HCT116 (cell line): Measurements from ENCODE around the gene SEMA4D. TPM values are rescaled to one million over a fixed set of nuclear protein-coding genes. Genes with fewer than 3 reads are reported as not detected.

ENCODE experiments used
- ATAC-seq: fragments of 200-7000 bp; cut with Tn5 transposase; 2 replicates; pipeline ENCODE4 v1.9.1; 2020; ENCODE audit warnings: mild to moderate bottlenecking, moderate library complexity
- BruUV-seq: library from RNA; stranded (reverse); fragments of 400-500 nt; replicated peaks from 2 replicates; lab custom pipeline; 2021; lab: Mats Ljungman, UMichigan
- CTCF ChIA-PET: fragments of 300-600 bp; sonication (Branson Sonifier 250); formaldehyde crosslinking; loops from one replicate; lab custom pipeline; 2021; ENCODE audit warnings: antibody characterized with exemption; lab: Charles Lee
- POLR2A ChIA-PET: fragments of 300-600, 350-600 bp; sonication (Branson Sonifier 250); formaldehyde crosslinking; loops from one replicate; lab custom pipeline; 2021; ENCODE audit warnings: antibody characterized with exemption; lab: Charles Lee
- RAD21 ChIA-PET, 2 experiments: fragments of 300-600 bp; sonication (Branson Sonifier 250); formaldehyde crosslinking; loops; one replicate each; lab custom pipeline; 2023; ENCODE audit warnings: low total read pairs in 2 of 2; ENCODE audit not compliant: uncharacterized antibody in 2 of 2, unreplicated experiment in 2 of 2, low non-redundant PET in 1 of 2; lab: Charles Lee
- DNase-seq: peaks from one replicate; pipeline ENCODE4 v3.0.0-alpha.2; 2010; ENCODE audit warnings: low read depth, low spot score
- H2AFZ ChIP-seq: fragments of 200-600 bp; shearing (Covaris generic), sonication (generic); 2 replicates; pipeline ENCODE4 v1.6.1; 2017; ENCODE audit warnings: low read depth, mixed run types, mixed read lengths, antibody characterized with exemption, low read length; ENCODE audit not compliant: poor library complexity, severe bottlenecking
- H3K27ac ChIP-seq: 2 replicates; pipeline ENCODE4 v1.5.1; 2012; ENCODE audit warnings: low read depth, low read length
- H3K27me3 ChIP-seq: fragments of 200-600 bp; sonication (generic); 2 replicates; pipeline ENCODE4 v1.6.1; 2016; ENCODE audit warnings: mixed run types, low read length, mixed read lengths; ENCODE audit not compliant: insufficient read depth
- H3K36me3 ChIP-seq, 2 experiments: fragments of 200-500 bp in 1 of 2; fragments of 200-600 bp in 1 of 2; sonication (Bioruptor generic) in 1 of 2; sonication (generic) in 1 of 2; 2 replicates each; pipeline versions ENCODE4 v1.5.1 to v1.6.1; 2014 to 2016; ENCODE audit warnings: low read length in 2 of 2, inconsistent platforms in 1 of 2, mixed read lengths in 1 of 2, mixed run types in 1 of 2; ENCODE audit not compliant: insufficient read depth in 2 of 2, control insufficient read depth in 1 of 2
- H3K4me1 ChIP-seq, 2 experiments: fragments of 200-600 bp in 1 of 2; sonication (generic) in 1 of 2; 2 replicates each; pipeline versions ENCODE4 v1.5.1 to v1.6.1; 2012 to 2017; ENCODE audit warnings: low read length in 2 of 2, inconsistent platforms in 1 of 2, mild to moderate bottlenecking in 1 of 2, mixed read lengths in 1 of 2, mixed run types in 1 of 2, moderate library complexity in 1 of 2; ENCODE audit not compliant: insufficient read depth in 2 of 2, control insufficient read depth in 1 of 2
- H3K4me2 ChIP-seq: fragments of 200-600 bp; sonication (generic); 2 replicates; pipeline ENCODE4 v1.6.1; 2017; ENCODE audit warnings: mixed run types, low read length, mixed read lengths
- H3K4me3 ChIP-seq, 2 experiments: fragments of 200-600 bp in 1 of 2; sonication (generic) in 1 of 2; replicated peaks in 1 of 2; 2 replicates each; pipeline ENCODE4 v1.5.1; 2011 to 2016; ENCODE audit warnings: low read length in 2 of 2, control low read depth in 1 of 2, low read depth in 1 of 2, mild to moderate bottlenecking in 1 of 2, mixed read lengths in 1 of 2, mixed run types in 1 of 2
- H3K79me2 ChIP-seq: fragments of 200-600 bp; sonication (generic); 2 replicates; pipeline ENCODE4 v1.6.1; 2017; ENCODE audit warnings: mild to moderate bottlenecking, mixed run types, low read length, moderate library complexity, mixed read lengths; ENCODE audit not compliant: insufficient read depth
- H3K9ac ChIP-seq: fragments of 200-600 bp; sonication (generic); 2 replicates; pipeline ENCODE4 v1.6.1; 2016; ENCODE audit warnings: low read length, mixed read lengths
- H3K9me2 ChIP-seq: fragments of 200-600 bp; sonication (generic), shearing (Covaris generic); 2 replicates; pipeline ENCODE4 v1.6.1; 2017; ENCODE audit warnings: mixed run types, mild to moderate bottlenecking, moderate library complexity; ENCODE audit not compliant: insufficient read depth
- H3K9me3 ChIP-seq, 2 experiments: fragments of 200-500 bp in 1 of 2; fragments of 200-600 bp in 1 of 2; sonication (Bioruptor generic) in 1 of 2; sonication (generic) in 1 of 2; 2 replicates each; pipeline ENCODE4 v1.6.1; 2014 to 2017; ENCODE audit warnings: low read length in 2 of 2, mixed read lengths in 2 of 2, inconsistent platforms in 1 of 2, low read depth in 1 of 2, mild to moderate bottlenecking in 1 of 2, mixed run types in 1 of 2, moderate library complexity in 1 of 2; ENCODE audit not compliant: control insufficient read depth in 1 of 2, insufficient read depth in 1 of 2
- H4K20me1 ChIP-seq: fragments of 200-600 bp; sonication (generic), shearing (Covaris generic); 2 replicates; pipeline ENCODE4 v1.6.1; 2017; ENCODE audit warnings: mixed run types, mild to moderate bottlenecking, moderate library complexity; ENCODE audit not compliant: insufficient read depth
- CBX3 ChIP-seq: IDR thresholded peaks from 2 replicates; pipeline ENCODE4 v1.6.1; 2012; ENCODE audit warnings: low read depth
- CEBPB ChIP-seq: IDR thresholded peaks from 2 replicates; pipeline ENCODE4 v1.6.1; 2012; ENCODE audit warnings: low read depth
- ELF1 ChIP-seq: IDR thresholded peaks from 2 replicates; pipeline ENCODE4 v1.6.1; 2012; ENCODE audit warnings: low read depth, borderline replicate concordance
- EZH2 ChIP-seq: fragments of 200-600 bp; sonication (generic); IDR thresholded peaks from 2 replicates; pipeline ENCODE4 v1.6.1; 2017; ENCODE audit warnings: antibody characterized with exemption, mixed run types
- EZH2phosphoT487 ChIP-seq: fragments of 200-600 bp; IDR thresholded peaks from 2 replicates; pipeline ENCODE4 v1.6.1; 2018; ENCODE audit warnings: antibody characterized with exemption, borderline replicate concordance
- FOSL1 ChIP-seq: IDR thresholded peaks from 2 replicates; pipeline ENCODE4 v1.6.1; 2012; ENCODE audit warnings: low read depth
- JUND ChIP-seq: IDR thresholded peaks from 2 replicates; pipeline ENCODE4 v1.6.1; 2012
- POLR2A ChIP-seq: IDR thresholded peaks from 2 replicates; pipeline ENCODE4 v1.7.0; 2011; ENCODE audit warnings: borderline replicate concordance; ENCODE audit not compliant: insufficient read depth, insufficient read length; ENCODE audit errors: extremely low read depth
- POLR2AphosphoS5 ChIP-seq: IDR thresholded peaks from 2 replicates; pipeline ENCODE4 v1.6.1; 2011; ENCODE audit warnings: mild to moderate bottlenecking, low read depth, low read length, moderate library complexity
- RAD21 ChIP-seq: IDR thresholded peaks from 2 replicates; pipeline ENCODE4 v1.6.1; 2012; ENCODE audit warnings: low read depth, mild to moderate bottlenecking
- SIN3A ChIP-seq: IDR thresholded peaks from 2 replicates; pipeline ENCODE4 v1.6.1; 2012; ENCODE audit warnings: low read depth
- SP1 ChIP-seq: IDR thresholded peaks from 2 replicates; pipeline ENCODE4 v1.6.1; 2012; ENCODE audit warnings: low read depth
- SRF ChIP-seq: IDR thresholded peaks from 2 replicates; pipeline ENCODE4 v1.6.1; 2012; ENCODE audit warnings: low read depth
- TCF7L2 ChIP-seq: IDR thresholded peaks from 2 replicates; pipeline ENCODE4 v1.7.0; 2011; ENCODE audit warnings: borderline replicate concordance, inconsistent platforms; ENCODE audit not compliant: insufficient read depth, insufficient read length; ENCODE audit errors: extremely low read depth
- YY1 ChIP-seq: IDR thresholded peaks from 2 replicates; pipeline ENCODE4 v1.6.1; 2011; ENCODE audit warnings: low read length, low read depth, moderate library complexity, mild to moderate bottlenecking; ENCODE audit not compliant: insufficient replicate concordance; ENCODE audit errors: extremely low read depth
- ZFX ChIP-seq: fragments of 450-650 bp; IDR thresholded peaks from 2 replicates; pipeline ENCODE4 v1.6.1; 2017
- intact Hi-C: fragments of 100-400 bp; cut with micrococcal nuclease; formaldehyde crosslinking; loops from 2 replicates; pipeline ENCODE4 v1.10.0; 2022
- total RNA-seq: library from RNA; stranded (reverse); gene quantifications from one replicate; pipeline ENCODE4 v1.2.1, GENCODE V29; 2021; ENCODE audit not compliant: unreplicated experiment
- TF ChIP-seq, protein P1 (sequence below): IDR thresholded peaks from 2 replicates; pipeline ENCODE4 v1.6.1; 2011; ENCODE audit warnings: mild to moderate bottlenecking, low read length, moderate library complexity; ENCODE audit not compliant: insufficient replicate concordance; ENCODE audit errors: extremely low read depth
- TF ChIP-seq, protein P2 (sequence below): IDR thresholded peaks from 2 replicates; pipeline ENCODE4 v1.6.1; 2012
- TF ChIP-seq, protein P3 (sequence below): IDR thresholded peaks from 2 replicates; pipeline ENCODE4 v1.6.1; 2012; ENCODE audit warnings: low read depth
- TF ChIP-seq, protein P4 (sequence below): IDR thresholded peaks from 2 replicates; pipeline ENCODE4 v1.6.1; 2012

Gene SEMA4D
- total RNA-seq, 1 experiment from 2014 or later, result 32.0 TPM

DNA sequence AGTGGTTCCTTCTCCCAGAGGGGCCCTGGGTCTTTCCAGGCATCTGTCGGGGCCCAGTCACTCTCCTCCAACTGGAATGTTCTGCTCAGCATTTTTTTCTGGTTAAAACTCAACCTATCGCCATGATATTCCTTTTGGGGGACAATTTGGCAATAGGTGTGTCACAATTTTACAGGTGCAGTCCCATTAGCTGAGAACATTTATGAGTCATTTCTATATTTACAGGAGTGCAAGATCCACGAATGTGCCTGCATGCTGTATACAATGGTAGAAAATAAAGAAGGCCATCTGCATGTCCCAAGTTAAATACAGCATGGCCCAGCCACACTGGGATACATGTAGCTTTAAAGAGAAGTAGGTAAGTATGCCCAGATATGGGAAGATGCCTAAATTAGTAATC lies 28.8 kb upstream of the SEMA4D start:
- no peak overlapping the region for H3K9ac ChIP-seq
- no peaks in the 10 kb centered on the region for H3K36me3 ChIP-seq
- no peak overlapping the region for H3K27ac ChIP-seq
- no peak overlapping the region for H2AFZ ChIP-seq
- no peak for DNase-seq
- CTCF ChIA-PET, result interaction anchor here (1.2 kb wide), 1 partner anchor 22 kb away, joined by 4 read pairs; no protein-coding TSS in a partner anchor
- POLR2A ChIA-PET, result no interaction called here
- no peaks in the 10 kb centered on the region for H3K27me3 ChIP-seq
- no peaks in the 10 kb centered on the region for H4K20me1 ChIP-seq
- no TSS peak for BruUV-seq
- H3K9me3 ChIP-seq, result no peaks in the 10 kb centered on the region
- H3K4me2 ChIP-seq, result no peak overlapping the region
- ATAC-seq, result no peak
- H3K4me3 ChIP-seq, result no peak overlapping the region
- intact Hi-C loops, result no loop called here
- TF ChIP-seq EZH2phosphoT487 (no peak), JUND (no peak), SIN3A (no peak), TCF7L2 (no peak), CEBPB (no peak), POLR2AphosphoS5 (no peak), RAD21 (no peak), SP1 (no peak), CBX3 (no peak), FOSL1 (no peak), YY1 (no peak), POLR2A (no peak), ZFX (no peak), EZH2 (no peak), ELF1 (no peak), SRF (no peak)
- TF ChIP-seq, protein P1, sequence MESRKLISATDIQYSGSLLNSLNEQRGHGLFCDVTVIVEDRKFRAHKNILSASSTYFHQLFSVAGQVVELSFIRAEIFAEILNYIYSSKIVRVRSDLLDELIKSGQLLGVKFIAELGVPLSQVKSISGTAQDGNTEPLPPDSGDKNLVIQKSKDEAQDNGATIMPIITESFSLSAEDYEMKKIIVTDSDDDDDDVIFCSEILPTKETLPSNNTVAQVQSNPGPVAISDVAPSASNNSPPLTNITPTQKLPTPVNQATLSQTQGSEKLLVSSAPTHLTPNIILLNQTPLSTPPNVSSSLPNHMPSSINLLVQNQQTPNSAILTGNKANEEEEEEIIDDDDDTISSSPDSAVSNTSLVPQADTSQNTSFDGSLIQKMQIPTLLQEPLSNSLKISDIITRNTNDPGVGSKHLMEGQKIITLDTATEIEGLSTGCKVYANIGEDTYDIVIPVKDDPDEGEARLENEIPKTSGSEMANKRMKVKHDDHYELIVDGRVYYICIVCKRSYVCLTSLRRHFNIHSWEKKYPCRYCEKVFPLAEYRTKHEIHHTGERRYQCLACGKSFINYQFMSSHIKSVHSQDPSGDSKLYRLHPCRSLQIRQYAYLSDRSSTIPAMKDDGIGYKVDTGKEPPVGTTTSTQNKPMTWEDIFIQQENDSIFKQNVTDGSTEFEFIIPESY, result no peak
- TF ChIP-seq, protein P2, sequence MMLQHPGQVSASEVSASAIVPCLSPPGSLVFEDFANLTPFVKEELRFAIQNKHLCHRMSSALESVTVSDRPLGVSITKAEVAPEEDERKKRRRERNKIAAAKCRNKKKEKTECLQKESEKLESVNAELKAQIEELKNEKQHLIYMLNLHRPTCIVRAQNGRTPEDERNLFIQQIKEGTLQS, result no peak
- TF ChIP-seq, protein P3, sequence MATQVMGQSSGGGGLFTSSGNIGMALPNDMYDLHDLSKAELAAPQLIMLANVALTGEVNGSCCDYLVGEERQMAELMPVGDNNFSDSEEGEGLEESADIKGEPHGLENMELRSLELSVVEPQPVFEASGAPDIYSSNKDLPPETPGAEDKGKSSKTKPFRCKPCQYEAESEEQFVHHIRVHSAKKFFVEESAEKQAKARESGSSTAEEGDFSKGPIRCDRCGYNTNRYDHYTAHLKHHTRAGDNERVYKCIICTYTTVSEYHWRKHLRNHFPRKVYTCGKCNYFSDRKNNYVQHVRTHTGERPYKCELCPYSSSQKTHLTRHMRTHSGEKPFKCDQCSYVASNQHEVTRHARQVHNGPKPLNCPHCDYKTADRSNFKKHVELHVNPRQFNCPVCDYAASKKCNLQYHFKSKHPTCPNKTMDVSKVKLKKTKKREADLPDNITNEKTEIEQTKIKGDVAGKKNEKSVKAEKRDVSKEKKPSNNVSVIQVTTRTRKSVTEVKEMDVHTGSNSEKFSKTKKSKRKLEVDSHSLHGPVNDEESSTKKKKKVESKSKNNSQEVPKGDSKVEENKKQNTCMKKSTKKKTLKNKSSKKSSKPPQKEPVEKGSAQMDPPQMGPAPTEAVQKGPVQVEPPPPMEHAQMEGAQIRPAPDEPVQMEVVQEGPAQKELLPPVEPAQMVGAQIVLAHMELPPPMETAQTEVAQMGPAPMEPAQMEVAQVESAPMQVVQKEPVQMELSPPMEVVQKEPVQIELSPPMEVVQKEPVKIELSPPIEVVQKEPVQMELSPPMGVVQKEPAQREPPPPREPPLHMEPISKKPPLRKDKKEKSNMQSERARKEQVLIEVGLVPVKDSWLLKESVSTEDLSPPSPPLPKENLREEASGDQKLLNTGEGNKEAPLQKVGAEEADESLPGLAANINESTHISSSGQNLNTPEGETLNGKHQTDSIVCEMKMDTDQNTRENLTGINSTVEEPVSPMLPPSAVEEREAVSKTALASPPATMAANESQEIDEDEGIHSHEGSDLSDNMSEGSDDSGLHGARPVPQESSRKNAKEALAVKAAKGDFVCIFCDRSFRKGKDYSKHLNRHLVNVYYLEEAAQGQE, result no peak
- TF ChIP-seq, protein P4, sequence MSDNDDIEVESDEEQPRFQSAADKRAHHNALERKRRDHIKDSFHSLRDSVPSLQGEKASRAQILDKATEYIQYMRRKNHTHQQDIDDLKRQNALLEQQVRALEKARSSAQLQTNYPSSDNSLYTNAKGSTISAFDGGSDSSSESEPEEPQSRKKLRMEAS, result no peak
- RAD21 ChIA-PET, result no interaction called here
- no peaks in the 10 kb centered on the region for H3K79me2 ChIP-seq
- H3K9me2 ChIP-seq, result no peaks in the 10 kb centered on the region
- peaks cover 0 to 9% of the 10 kb centered on the region in 2 experiments; a peak in 1 of 4 replicates for H3K4me1 ChIP-seq
